Neural cell (in vitro differentiated cells): ENCODE measurements around the gene CYP11A1. TPM values are rescaled to one million over a fixed set of nuclear protein-coding genes. Genes with fewer than 3 reads are reported as not detected.
"Not testable (repeated sequence)": the region's sequence is repeated elsewhere in the genome, so short reads cannot be mapped to it uniquely, and the experiment has no call there.

Experiments used
- H2AFZ ChIP-seq: fragments of 200-600, 300-800 bp; sonication (generic), shearing (Covaris generic); 2 replicates; pipeline ENCODE4 v1.6.0; 2014; ENCODE audit warnings: low read depth, mild to moderate bottlenecking, antibody characterized with exemption, low read length, moderate library complexity
- H3F3A ChIP-seq: fragments of 200-600 bp; shearing (Covaris generic); 2 replicates; pipeline ENCODE4 v1.6.1; 2016; ENCODE audit warnings: mild to moderate bottlenecking, moderate library complexity, mixed read lengths, antibody characterized with exemption, low read length; ENCODE audit not compliant: insufficient read depth, poor library complexity, severe bottlenecking
- H3K27ac ChIP-seq: fragments of 200-600, 300-800 bp; sonication (generic), shearing (Covaris generic); 2 replicates; pipeline ENCODE4 v1.5.1; 2014; ENCODE audit warnings: mild to moderate bottlenecking, low read length, moderate library complexity
- H3K27me3 ChIP-seq: fragments of 300-800, 200-600 bp; sonication (generic), shearing (Covaris generic); 2 replicates; pipeline ENCODE4 v1.6.0; 2014; ENCODE audit warnings: mild to moderate bottlenecking, low read depth, low read length, moderate library complexity; ENCODE audit not compliant: insufficient read depth
- H3K36me3 ChIP-seq: fragments of 300-800, 200-600 bp; sonication (generic), shearing (Covaris generic); 2 replicates; pipeline ENCODE4 v1.5.1; 2014; ENCODE audit warnings: mild to moderate bottlenecking, antibody characterized with exemption, low read length, moderate library complexity; ENCODE audit not compliant: insufficient read depth
- H3K4me2 ChIP-seq: fragments of 300-800, 200-600 bp; sonication (generic), shearing (Covaris generic); 2 replicates; pipeline ENCODE4 v1.6.0; 2014; ENCODE audit warnings: mild to moderate bottlenecking, low read length
- H3K4me3 ChIP-seq: fragments of 300-800, 200-600 bp; sonication (generic), shearing (Covaris generic); 2 replicates; pipeline ENCODE4 v1.5.1; 2014; ENCODE audit warnings: mild to moderate bottlenecking, low read length, moderate library complexity
- H3K79me2 ChIP-seq: fragments of 200-600 bp; shearing (Covaris generic); replicated peaks from 2 replicates; pipeline ENCODE4 v1.6.0; 2014; ENCODE audit warnings: mild to moderate bottlenecking, low read length, moderate library complexity; ENCODE audit not compliant: insufficient read depth
- H3K9ac ChIP-seq: fragments of 300-800, 200-600 bp; sonication (generic), shearing (Covaris generic); 2 replicates; pipeline ENCODE4 v1.6.1; 2016; ENCODE audit warnings: mild to moderate bottlenecking, low read length, mixed read lengths
- H3K9me2 ChIP-seq: fragments of 200-600 bp; shearing (Covaris generic); 2 replicates; pipeline ENCODE4 v1.6.1; 2016; ENCODE audit warnings: mild to moderate bottlenecking, low read length, mixed read lengths; ENCODE audit not compliant: insufficient read depth
- H3K9me3 ChIP-seq: fragments of 200-600, 300-800 bp; sonication (generic), shearing (Covaris generic); 2 replicates; pipeline ENCODE4 v1.6.1; 2016; ENCODE audit warnings: mild to moderate bottlenecking, mixed run types, low read length, moderate library complexity, mixed read lengths
- H4K20me1 ChIP-seq: fragments of 200-600 bp; shearing (Covaris generic); 2 replicates; pipeline ENCODE4 v1.6.1; 2016; ENCODE audit warnings: mild to moderate bottlenecking, mixed run types; ENCODE audit not compliant: insufficient read depth
- EP300 ChIP-seq: fragments of 450-650 bp; conservative IDR thresholded peaks from 2 replicates; pipeline ENCODE4 v1.6.1; 2014; ENCODE audit warnings: antibody characterized with exemption, mild to moderate bottlenecking, moderate library complexity; ENCODE audit not compliant: poor library complexity, severe bottlenecking
- EZH2 ChIP-seq: fragments of 200-600, 300-800 bp; shearing (Covaris generic), sonication (generic); IDR thresholded peaks from 2 replicates; pipeline ENCODE4 v1.6.1; 2014; ENCODE audit warnings: antibody characterized with exemption, low read length, borderline replicate concordance, mild to moderate bottlenecking; ENCODE audit not compliant: insufficient read depth, poor library complexity, severe bottlenecking
- POLR2AphosphoS5 ChIP-seq: IDR thresholded peaks from 2 replicates; pipeline ENCODE4 v1.6.1; 2012
- REST ChIP-seq: IDR thresholded peaks from 2 replicates; pipeline ENCODE4 v1.6.1; 2012; ENCODE audit warnings: borderline replicate concordance
- SMC3 ChIP-seq: fragments of 450-650 bp; conservative IDR thresholded peaks from 2 replicates; pipeline ENCODE4 v1.6.1; 2014; ENCODE audit warnings: antibody characterized with exemption, mild to moderate bottlenecking, moderate library complexity; ENCODE audit not compliant: poor library complexity
- polyA plus RNA-seq: library from polyadenylated mRNA; depleted of rRNA; stranded (reverse); fragments of >200 nt; gene quantifications from 2 replicates; pipeline ENCODE4 v1.2.3, GENCODE V29; 2014
- TF ChIP-seq, protein P1 (sequence below): fragments of 450-650 bp; IDR thresholded peaks from 2 replicates; pipeline ENCODE4 v1.5.1; 2014; ENCODE audit warnings: antibody characterized with exemption, mild to moderate bottlenecking, moderate library complexity; ENCODE audit not compliant: poor library complexity, severe bottlenecking

The CYP11A1 gene
- polyA plus RNA-seq, 1 donor from 2014 or later, result not detected

DNA sequence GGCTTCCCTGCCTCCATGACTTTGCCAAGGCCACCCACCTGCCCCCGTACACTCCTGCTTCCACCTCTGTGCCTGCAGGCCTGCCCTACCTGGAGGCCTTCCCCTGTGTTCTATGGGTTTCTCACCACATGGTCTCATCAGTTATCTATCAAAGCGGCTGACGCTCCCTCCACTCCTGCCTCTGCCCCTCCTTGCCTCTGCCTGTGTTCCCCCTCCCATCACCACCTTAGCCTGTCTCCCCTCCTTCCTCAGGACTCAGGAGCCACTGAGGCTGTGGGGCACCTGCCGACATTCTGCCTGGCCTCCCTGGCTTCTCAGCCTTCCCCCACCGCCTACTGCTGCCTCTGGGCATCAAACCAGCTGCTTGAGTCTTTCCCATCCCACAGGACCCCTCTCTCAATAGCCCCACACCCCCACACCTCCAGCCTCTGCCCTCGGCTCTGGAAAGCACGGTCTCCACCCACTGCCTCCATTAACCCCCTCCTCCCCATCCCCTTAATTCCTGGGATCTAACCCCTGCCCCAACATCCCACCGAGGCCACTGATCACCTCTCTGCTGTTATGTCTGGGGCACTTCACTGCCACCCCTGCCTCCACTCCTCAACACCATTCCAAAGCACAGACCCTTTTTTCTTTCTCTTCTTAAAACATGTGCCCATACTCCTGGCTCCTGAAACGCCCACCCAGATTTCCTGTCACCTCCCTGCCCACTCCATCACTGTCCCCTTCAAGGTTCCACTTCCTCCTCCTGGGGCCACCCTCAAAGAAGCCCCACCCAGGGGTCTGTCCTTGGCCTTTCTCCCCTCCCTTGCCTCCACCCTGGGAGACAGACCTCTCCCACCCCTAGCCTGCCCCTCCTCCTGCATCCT lies 24.4 kb upstream of the CYP11A1 start:
- no peak overlapping the region for H2AFZ ChIP-seq
- H3K4me3 ChIP-seq, result no peak overlapping the region
- no peaks in the 10 kb centered on the region for H3K27me3 ChIP-seq
- H3K9me3 ChIP-seq, result no peaks in the 10 kb centered on the region
- no peaks in the 10 kb centered on the region for H3K79me2 ChIP-seq
- no peaks in the 10 kb centered on the region for H3F3A ChIP-seq
- no peak overlapping the region for H3K27ac ChIP-seq
- H4K20me1 ChIP-seq, result no peaks in the 10 kb centered on the region
- no peaks in the 10 kb centered on the region for H3K9me2 ChIP-seq
- H3K9ac ChIP-seq, result no peak overlapping the region
- H3K36me3 ChIP-seq, result no peaks in the 10 kb centered on the region
- H3K4me2 ChIP-seq, result no peak overlapping the region
- TF ChIP-seq POLR2AphosphoS5 (no peak), SMC3 (no peak), EP300 (no peak)

- no peak for TF ChIP-seq POLR2AphosphoS5
- TF ChIP-seq EZH2, result no peak
- Histone ChIP-seq H3K9me2 (no peaks in the 10 kb centered on the region), H3K27me3 (no peaks in the 10 kb centered on the region), H3K36me3 (no peaks in the 10 kb centered on the region), H4K20me1 (no peaks in the 10 kb centered on the region), H3K4me2 (no peak overlapping the region), H3K27ac (no peak overlapping the region), H3K79me2 (no peaks in the 10 kb centered on the region), H3K9ac (no peak overlapping the region), H3K9me3 (no peaks in the 10 kb centered on the region), H3K4me3 (no peak overlapping the region), H3F3A (no peaks in the 10 kb centered on the region), H2AFZ (no peak overlapping the region)
Measured at GRCh38 chr15:74390647-74391288, 23.3 kb upstream of the CYP11A1 start.

DNA sequence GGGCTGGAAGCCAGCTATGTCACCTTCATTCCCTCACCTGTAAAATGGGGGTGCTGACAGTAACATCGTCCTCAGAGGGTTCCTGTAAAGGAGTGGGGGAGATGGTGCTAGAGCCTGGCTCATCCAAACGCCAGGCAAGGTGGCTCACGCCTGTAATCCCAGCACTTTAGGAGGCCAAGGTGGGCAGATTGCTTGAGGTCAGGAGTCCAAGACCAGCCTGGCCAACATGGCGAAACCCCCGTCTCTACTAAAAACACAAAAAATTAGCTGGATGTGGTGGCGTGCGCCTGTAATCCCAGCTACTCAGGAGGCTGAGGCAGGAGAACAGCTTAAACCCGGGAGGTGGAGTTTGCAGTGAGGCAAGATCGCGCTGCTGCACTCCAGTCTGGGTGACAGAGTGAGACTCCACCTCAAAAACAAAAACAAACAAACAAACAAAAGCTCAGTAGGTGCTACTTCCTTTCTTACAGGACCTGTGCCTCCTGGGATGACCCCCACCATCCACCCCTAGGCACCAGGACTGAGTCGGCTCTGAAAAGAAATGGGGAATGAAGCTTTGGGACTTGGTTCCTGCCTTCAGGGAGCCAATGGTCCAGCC lies 22.7 kb upstream of the CYP11A1 start:
- H3K9ac ChIP-seq, H3K27ac ChIP-seq, H3K9me2 ChIP-seq, H3K36me3 ChIP-seq, H2AFZ ChIP-seq, H3K79me2 ChIP-seq, H3K9me3 ChIP-seq, H3K27me3 ChIP-seq, H3F3A ChIP-seq, H4K20me1 ChIP-seq, H3K4me3 ChIP-seq, H3K4me2 ChIP-seq: not testable (repeated sequence)

GRCh38 chr15:74389241-74390048 lies 22.0 kb upstream of the CYP11A1 start:
- Histone ChIP-seq H3K4me2 (no peak overlapping the region), H4K20me1 (no peaks in the 10 kb centered on the region), H3K4me3 (no peak overlapping the region), H3K36me3 (no peaks in the 10 kb centered on the region), H3K9me2 (no peaks in the 10 kb centered on the region), H2AFZ (no peak overlapping the region), H3F3A (no peaks in the 10 kb centered on the region), H3K27ac (no peak overlapping the region), H3K9ac (no peak overlapping the region), H3K27me3 (no peaks in the 10 kb centered on the region), H3K79me2 (no peaks in the 10 kb centered on the region), H3K9me3 (no peaks in the 10 kb centered on the region)
- TF ChIP-seq, protein P1, sequence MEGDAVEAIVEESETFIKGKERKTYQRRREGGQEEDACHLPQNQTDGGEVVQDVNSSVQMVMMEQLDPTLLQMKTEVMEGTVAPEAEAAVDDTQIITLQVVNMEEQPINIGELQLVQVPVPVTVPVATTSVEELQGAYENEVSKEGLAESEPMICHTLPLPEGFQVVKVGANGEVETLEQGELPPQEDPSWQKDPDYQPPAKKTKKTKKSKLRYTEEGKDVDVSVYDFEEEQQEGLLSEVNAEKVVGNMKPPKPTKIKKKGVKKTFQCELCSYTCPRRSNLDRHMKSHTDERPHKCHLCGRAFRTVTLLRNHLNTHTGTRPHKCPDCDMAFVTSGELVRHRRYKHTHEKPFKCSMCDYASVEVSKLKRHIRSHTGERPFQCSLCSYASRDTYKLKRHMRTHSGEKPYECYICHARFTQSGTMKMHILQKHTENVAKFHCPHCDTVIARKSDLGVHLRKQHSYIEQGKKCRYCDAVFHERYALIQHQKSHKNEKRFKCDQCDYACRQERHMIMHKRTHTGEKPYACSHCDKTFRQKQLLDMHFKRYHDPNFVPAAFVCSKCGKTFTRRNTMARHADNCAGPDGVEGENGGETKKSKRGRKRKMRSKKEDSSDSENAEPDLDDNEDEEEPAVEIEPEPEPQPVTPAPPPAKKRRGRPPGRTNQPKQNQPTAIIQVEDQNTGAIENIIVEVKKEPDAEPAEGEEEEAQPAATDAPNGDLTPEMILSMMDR, result no peak
- TF ChIP-seq EP300 (no peak), REST (no peak)
